DND-41 (cell line): ENCODE data around the gene IL1F10.

Experiments used
- ATAC-seq: fragments of 200-7000 bp; cut with Tn5 transposase; 3 replicates; pipeline ENCODE4 v1.9.1; 2021; ENCODE audit warnings: low read depth; ENCODE audit not compliant: insufficient read depth
- DNase-seq: peaks from one replicate; pipeline ENCODE4 v3.0.0-alpha.2; 2020
- H2AFZ ChIP-seq: 2 replicates; pipeline ENCODE4 v1.6.0; 2012; ENCODE audit warnings: low read depth, low read length
- H3K27ac ChIP-seq: 2 replicates; pipeline ENCODE4 v1.5.1; 2012; ENCODE audit warnings: low read length, inconsistent platforms
- H3K27me3 ChIP-seq: fragments of 200-600 bp; sonication (generic); 2 replicates; pipeline ENCODE4 v1.6.0; 2012; ENCODE audit warnings: low read length, mild to moderate bottlenecking, inconsistent platforms; ENCODE audit not compliant: insufficient read depth, poor library complexity
- H3K36me3 ChIP-seq: 2 replicates; pipeline ENCODE4 v1.5.1; 2012; ENCODE audit warnings: low read length, inconsistent platforms; ENCODE audit not compliant: insufficient read depth
- H3K4me1 ChIP-seq: 2 replicates; pipeline ENCODE4 v1.5.1; 2012; ENCODE audit warnings: mild to moderate bottlenecking, low read length; ENCODE audit not compliant: insufficient read depth
- H3K4me2 ChIP-seq: 2 replicates; pipeline ENCODE4 v1.6.0; 2012; ENCODE audit warnings: mild to moderate bottlenecking, moderate library complexity, low read length, inconsistent platforms; ENCODE audit not compliant: insufficient read depth
- H3K4me3 ChIP-seq, 2 experiments: fragments of 200-600 bp in 1 of 2; shearing (Covaris generic) in 1 of 2; 2 replicates each; pipeline ENCODE4 v1.5.1; 2012 to 2016; ENCODE audit warnings: inconsistent platforms in 2 of 2, low read length in 2 of 2, mild to moderate bottlenecking in 2 of 2, low read depth in 1 of 2, moderate library complexity in 1 of 2
- H3K79me2 ChIP-seq: 2 replicates; pipeline ENCODE4 v1.6.0; 2012; ENCODE audit warnings: low read length, inconsistent platforms; ENCODE audit not compliant: insufficient read depth
- H3K9ac ChIP-seq: 2 replicates; pipeline ENCODE4 v1.6.0; 2012; ENCODE audit warnings: low read depth, mild to moderate bottlenecking, inconsistent platforms, low read length, moderate library complexity
- H3K9me3 ChIP-seq: 2 replicates; pipeline ENCODE4 v1.5.1; 2012; ENCODE audit warnings: low read length, moderate library complexity, mild to moderate bottlenecking, inconsistent platforms; ENCODE audit not compliant: insufficient read depth, severe bottlenecking
- H4K20me1 ChIP-seq: 2 replicates; pipeline ENCODE4 v1.6.0; 2012; ENCODE audit warnings: low read length; ENCODE audit not compliant: insufficient read depth
- EZH2 ChIP-seq: IDR thresholded peaks from 3 replicates; pipeline ENCODE4 v1.6.1; 2012; ENCODE audit warnings: borderline replicate concordance, low read depth, mild to moderate bottlenecking, moderate library complexity, low read length, inconsistent platforms; ENCODE audit not compliant: severe bottlenecking
- TF ChIP-seq, protein P1 (sequence below): IDR thresholded peaks from 2 replicates; pipeline ENCODE4 v1.5.1; 2012; ENCODE audit warnings: borderline replicate concordance, low read length, moderate library complexity, mild to moderate bottlenecking; ENCODE audit not compliant: poor library complexity, severe bottlenecking; ENCODE audit errors: extremely low read depth

IL1F10 gene

DNA sequence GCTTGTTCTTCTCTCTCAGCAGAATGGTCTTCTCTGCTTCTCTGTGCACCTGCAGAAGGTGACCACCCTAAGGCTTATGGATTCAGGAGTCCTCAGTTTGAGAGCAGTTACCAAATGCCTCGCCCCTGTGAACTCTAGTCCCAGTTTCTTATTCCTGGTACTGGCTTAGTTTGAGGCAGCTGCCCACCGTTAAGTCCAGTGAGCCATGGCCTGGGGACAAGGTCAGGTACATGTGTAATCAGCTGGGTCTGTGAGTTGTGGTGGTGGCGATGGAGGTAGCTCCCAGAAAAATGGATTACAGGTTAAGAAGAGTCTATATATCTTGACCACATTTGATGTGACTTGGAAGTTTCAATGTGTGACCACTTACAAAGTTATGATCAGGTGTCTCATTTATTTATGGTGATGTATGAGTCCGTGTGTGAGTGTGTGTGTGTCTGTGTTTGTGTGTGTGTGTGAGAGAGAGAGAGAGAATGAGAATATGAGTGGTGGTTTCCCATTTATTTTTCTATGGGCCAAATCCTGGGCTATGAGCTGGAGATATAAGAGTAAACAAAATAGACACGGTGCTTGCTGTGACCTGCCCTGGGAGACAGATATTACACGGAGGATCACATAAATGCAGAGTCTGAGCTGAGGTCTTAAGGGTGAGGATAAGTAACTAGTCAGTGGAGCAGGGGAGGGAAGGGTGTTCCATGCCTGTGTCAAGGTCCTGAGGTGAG lies 46.6 kb downstream of the IL1F10 start:
- no peak overlapping the region for H3K4me2 ChIP-seq
- no peak overlapping the region for H2AFZ ChIP-seq
- H3K4me1 ChIP-seq: no peaks in the 10 kb centered on the region
- H3K36me3 ChIP-seq: no peaks in the 10 kb centered on the region
- TF ChIP-seq EZH2: no peak
- TF ChIP-seq, protein P1, sequence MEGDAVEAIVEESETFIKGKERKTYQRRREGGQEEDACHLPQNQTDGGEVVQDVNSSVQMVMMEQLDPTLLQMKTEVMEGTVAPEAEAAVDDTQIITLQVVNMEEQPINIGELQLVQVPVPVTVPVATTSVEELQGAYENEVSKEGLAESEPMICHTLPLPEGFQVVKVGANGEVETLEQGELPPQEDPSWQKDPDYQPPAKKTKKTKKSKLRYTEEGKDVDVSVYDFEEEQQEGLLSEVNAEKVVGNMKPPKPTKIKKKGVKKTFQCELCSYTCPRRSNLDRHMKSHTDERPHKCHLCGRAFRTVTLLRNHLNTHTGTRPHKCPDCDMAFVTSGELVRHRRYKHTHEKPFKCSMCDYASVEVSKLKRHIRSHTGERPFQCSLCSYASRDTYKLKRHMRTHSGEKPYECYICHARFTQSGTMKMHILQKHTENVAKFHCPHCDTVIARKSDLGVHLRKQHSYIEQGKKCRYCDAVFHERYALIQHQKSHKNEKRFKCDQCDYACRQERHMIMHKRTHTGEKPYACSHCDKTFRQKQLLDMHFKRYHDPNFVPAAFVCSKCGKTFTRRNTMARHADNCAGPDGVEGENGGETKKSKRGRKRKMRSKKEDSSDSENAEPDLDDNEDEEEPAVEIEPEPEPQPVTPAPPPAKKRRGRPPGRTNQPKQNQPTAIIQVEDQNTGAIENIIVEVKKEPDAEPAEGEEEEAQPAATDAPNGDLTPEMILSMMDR: no peak
- DNase-seq (no peak), ATAC-seq (no peak)
- peaks cover 5% of the 10 kb centered on the region for H3K27me3 ChIP-seq
- no peak overlapping the region for H3K27ac ChIP-seq
- H3K79me2 ChIP-seq: no peaks in the 10 kb centered on the region
- H3K9ac ChIP-seq: no peak overlapping the region
- no peak overlapping the region for H3K4me3 ChIP-seq
- H3K9me3 ChIP-seq: no peaks in the 10 kb centered on the region
- no peaks in the 10 kb centered on the region for H4K20me1 ChIP-seq

DNA sequence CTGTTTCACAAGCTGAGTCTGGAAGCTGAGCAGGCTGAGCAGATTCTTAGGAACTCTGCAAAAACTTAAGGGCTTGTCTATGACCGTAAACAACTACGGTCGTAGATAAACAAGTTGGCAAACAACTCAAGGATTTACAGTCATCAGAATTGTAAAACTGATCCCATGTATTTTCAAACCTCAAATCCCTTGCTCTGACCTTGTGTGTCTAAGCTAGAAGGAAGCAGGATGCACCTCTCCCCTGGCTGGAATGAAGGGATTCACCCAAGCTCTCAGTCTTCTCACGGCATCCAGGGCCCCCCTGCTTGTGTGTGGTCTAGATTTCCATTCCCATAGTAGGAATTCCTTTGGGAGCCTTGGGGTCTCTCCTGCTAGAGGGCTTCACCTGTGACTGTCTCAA lies 47.2 kb downstream of the IL1F10 start:
- Histone ChIP-seq H3K9ac (no peak overlapping the region), H3K36me3 (no peaks in the 10 kb centered on the region), H2AFZ (no peak overlapping the region), H3K27me3 (peaks cover 9% of the 10 kb centered on the region), H3K9me3 (no peaks in the 10 kb centered on the region), H3K79me2 (no peaks in the 10 kb centered on the region), H3K4me3 (no peak overlapping the region), H3K27ac (no peak overlapping the region), H3K4me1 (no peaks in the 10 kb centered on the region), H3K4me2 (no peak overlapping the region), H4K20me1 (no peaks in the 10 kb centered on the region)
- TF ChIP-seq EZH2: no peak
- TF ChIP-seq, protein P1: no peak
- DNase-seq (no peak), ATAC-seq (no peak)

DNA sequence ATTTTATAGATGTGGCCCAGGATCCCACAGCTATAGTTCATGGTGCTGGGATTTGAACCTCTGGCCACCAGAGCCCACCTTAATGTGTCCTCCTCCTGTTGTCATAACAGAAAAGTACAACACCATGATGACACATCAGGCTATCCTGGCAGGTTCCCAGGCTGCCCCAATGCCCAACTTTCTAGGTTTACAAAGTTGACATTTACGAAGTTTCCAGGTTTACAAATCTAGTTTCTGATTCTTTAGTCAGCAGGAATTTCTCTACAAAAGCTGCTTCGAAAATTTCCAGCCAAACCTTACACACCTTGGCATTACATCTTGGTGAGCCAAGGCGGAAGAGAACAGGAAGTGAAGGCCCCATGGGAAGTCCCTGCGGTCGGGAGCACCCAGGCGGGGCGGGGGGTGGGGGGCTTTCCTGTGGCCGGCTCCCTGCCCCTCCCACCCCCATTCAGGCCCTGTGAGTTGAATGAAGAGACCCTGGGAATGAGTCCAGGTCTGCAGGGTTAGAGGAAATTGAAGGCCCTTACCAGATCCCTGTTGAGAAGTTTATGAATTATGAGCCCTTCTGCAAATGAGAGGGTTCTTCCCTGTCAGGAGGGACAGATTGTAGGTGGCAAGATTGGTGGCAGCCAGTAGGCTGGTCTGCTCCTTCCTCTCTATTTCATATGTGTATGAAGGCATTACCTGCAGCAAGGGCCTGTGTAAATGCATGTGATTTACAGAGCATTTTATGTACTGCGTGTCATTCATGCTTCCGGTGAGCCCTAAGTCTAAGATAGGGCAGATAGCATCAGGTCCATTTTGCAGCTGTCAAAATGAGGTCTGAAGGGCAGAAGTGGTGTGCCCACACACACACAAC lies 48.6 kb downstream of the IL1F10 start:
- H3K4me3 ChIP-seq: no peak overlapping the region
- ATAC-seq (no peak), DNase-seq (no peak)
- H3K4me1 ChIP-seq: no peaks in the 10 kb centered on the region
- H2AFZ ChIP-seq: no peak overlapping the region
- no peak overlapping the region for H3K9ac ChIP-seq
- H3K27me3 ChIP-seq: peaks cover 7% of the 10 kb centered on the region
- H3K36me3 ChIP-seq: no peaks in the 10 kb centered on the region
- no peaks in the 10 kb centered on the region for H3K79me2 ChIP-seq
- no peak overlapping the region for H3K27ac ChIP-seq
- no peaks in the 10 kb centered on the region for H3K9me3 ChIP-seq
- no peak for TF ChIP-seq EZH2
- TF ChIP-seq, protein P1: no peak
- no peak overlapping the region for H3K4me2 ChIP-seq
- no peaks in the 10 kb centered on the region for H4K20me1 ChIP-seq
